HCT116 (cell line): Measurements from ENCODE around the gene CDK1. TPM values are rescaled to one million over a fixed set of nuclear protein-coding genes. Genes with fewer than 3 reads are reported as not detected.

ENCODE experiments used
- ATAC-seq: fragments of 200-7000 bp; cut with Tn5 transposase; 2 replicates; pipeline ENCODE4 v1.9.1; 2020; ENCODE audit warnings: mild to moderate bottlenecking, moderate library complexity
- BruUV-seq: library from RNA; stranded (reverse); fragments of 400-500 nt; replicated peaks from 2 replicates; lab custom pipeline; 2021; lab: Mats Ljungman, UMichigan
- CTCF ChIA-PET: fragments of 300-600 bp; sonication (Branson Sonifier 250); formaldehyde crosslinking; loops from one replicate; lab custom pipeline; 2021; ENCODE audit warnings: antibody characterized with exemption; lab: Charles Lee
- POLR2A ChIA-PET: fragments of 300-600, 350-600 bp; sonication (Branson Sonifier 250); formaldehyde crosslinking; loops from one replicate; lab custom pipeline; 2021; ENCODE audit warnings: antibody characterized with exemption; lab: Charles Lee
- RAD21 ChIA-PET, 2 experiments: fragments of 300-600 bp; sonication (Branson Sonifier 250); formaldehyde crosslinking; loops; one replicate each; lab custom pipeline; 2023; ENCODE audit warnings: low total read pairs in 2 of 2; ENCODE audit not compliant: uncharacterized antibody in 2 of 2, unreplicated experiment in 2 of 2, low non-redundant PET in 1 of 2; lab: Charles Lee
- DNase-seq: peaks from one replicate; pipeline ENCODE4 v3.0.0-alpha.2; 2010; ENCODE audit warnings: low read depth, low spot score
- H2AFZ ChIP-seq: fragments of 200-600 bp; shearing (Covaris generic), sonication (generic); 2 replicates; pipeline ENCODE4 v1.6.1; 2017; ENCODE audit warnings: low read depth, mixed run types, mixed read lengths, antibody characterized with exemption, low read length; ENCODE audit not compliant: poor library complexity, severe bottlenecking
- H3K27ac ChIP-seq: 2 replicates; pipeline ENCODE4 v1.5.1; 2012; ENCODE audit warnings: low read depth, low read length
- H3K27me3 ChIP-seq: fragments of 200-600 bp; sonication (generic); 2 replicates; pipeline ENCODE4 v1.6.1; 2016; ENCODE audit warnings: mixed run types, low read length, mixed read lengths; ENCODE audit not compliant: insufficient read depth
- H3K36me3 ChIP-seq, 2 experiments: fragments of 200-500 bp in 1 of 2; fragments of 200-600 bp in 1 of 2; sonication (Bioruptor generic) in 1 of 2; sonication (generic) in 1 of 2; 2 replicates each; pipeline versions ENCODE4 v1.5.1 to v1.6.1; 2014 to 2016; ENCODE audit warnings: low read length in 2 of 2, inconsistent platforms in 1 of 2, mixed read lengths in 1 of 2, mixed run types in 1 of 2; ENCODE audit not compliant: insufficient read depth in 2 of 2, control insufficient read depth in 1 of 2
- H3K4me1 ChIP-seq, 2 experiments: fragments of 200-600 bp in 1 of 2; sonication (generic) in 1 of 2; 2 replicates each; pipeline versions ENCODE4 v1.5.1 to v1.6.1; 2012 to 2017; ENCODE audit warnings: low read length in 2 of 2, inconsistent platforms in 1 of 2, mild to moderate bottlenecking in 1 of 2, mixed read lengths in 1 of 2, mixed run types in 1 of 2, moderate library complexity in 1 of 2; ENCODE audit not compliant: insufficient read depth in 2 of 2, control insufficient read depth in 1 of 2
- H3K4me2 ChIP-seq: fragments of 200-600 bp; sonication (generic); 2 replicates; pipeline ENCODE4 v1.6.1; 2017; ENCODE audit warnings: mixed run types, low read length, mixed read lengths
- H3K4me3 ChIP-seq, 2 experiments: fragments of 200-600 bp in 1 of 2; sonication (generic) in 1 of 2; replicated peaks in 1 of 2; 2 replicates each; pipeline ENCODE4 v1.5.1; 2011 to 2016; ENCODE audit warnings: low read length in 2 of 2, control low read depth in 1 of 2, low read depth in 1 of 2, mild to moderate bottlenecking in 1 of 2, mixed read lengths in 1 of 2, mixed run types in 1 of 2
- H3K79me2 ChIP-seq: fragments of 200-600 bp; sonication (generic); 2 replicates; pipeline ENCODE4 v1.6.1; 2017; ENCODE audit warnings: mild to moderate bottlenecking, mixed run types, low read length, moderate library complexity, mixed read lengths; ENCODE audit not compliant: insufficient read depth
- H3K9ac ChIP-seq: fragments of 200-600 bp; sonication (generic); 2 replicates; pipeline ENCODE4 v1.6.1; 2016; ENCODE audit warnings: low read length, mixed read lengths
- H3K9me2 ChIP-seq: fragments of 200-600 bp; sonication (generic), shearing (Covaris generic); 2 replicates; pipeline ENCODE4 v1.6.1; 2017; ENCODE audit warnings: mixed run types, mild to moderate bottlenecking, moderate library complexity; ENCODE audit not compliant: insufficient read depth
- H3K9me3 ChIP-seq, 2 experiments: fragments of 200-500 bp in 1 of 2; fragments of 200-600 bp in 1 of 2; sonication (Bioruptor generic) in 1 of 2; sonication (generic) in 1 of 2; 2 replicates each; pipeline ENCODE4 v1.6.1; 2014 to 2017; ENCODE audit warnings: low read length in 2 of 2, mixed read lengths in 2 of 2, inconsistent platforms in 1 of 2, low read depth in 1 of 2, mild to moderate bottlenecking in 1 of 2, mixed run types in 1 of 2, moderate library complexity in 1 of 2; ENCODE audit not compliant: control insufficient read depth in 1 of 2, insufficient read depth in 1 of 2
- H4K20me1 ChIP-seq: fragments of 200-600 bp; sonication (generic), shearing (Covaris generic); 2 replicates; pipeline ENCODE4 v1.6.1; 2017; ENCODE audit warnings: mixed run types, mild to moderate bottlenecking, moderate library complexity; ENCODE audit not compliant: insufficient read depth
- CBX3 ChIP-seq: IDR thresholded peaks from 2 replicates; pipeline ENCODE4 v1.6.1; 2012; ENCODE audit warnings: low read depth
- CEBPB ChIP-seq: IDR thresholded peaks from 2 replicates; pipeline ENCODE4 v1.6.1; 2012; ENCODE audit warnings: low read depth
- EGR1 ChIP-seq: IDR thresholded peaks from 2 replicates; pipeline ENCODE4 v1.6.1; 2012; ENCODE audit warnings: low read depth
- EZH2 ChIP-seq: fragments of 200-600 bp; sonication (generic); IDR thresholded peaks from 2 replicates; pipeline ENCODE4 v1.6.1; 2017; ENCODE audit warnings: antibody characterized with exemption, mixed run types
- POLR2A ChIP-seq: IDR thresholded peaks from 2 replicates; pipeline ENCODE4 v1.7.0; 2011; ENCODE audit warnings: borderline replicate concordance; ENCODE audit not compliant: insufficient read depth, insufficient read length; ENCODE audit errors: extremely low read depth
- RAD21 ChIP-seq: IDR thresholded peaks from 2 replicates; pipeline ENCODE4 v1.6.1; 2012; ENCODE audit warnings: low read depth, mild to moderate bottlenecking
- SIN3A ChIP-seq: IDR thresholded peaks from 2 replicates; pipeline ENCODE4 v1.6.1; 2012; ENCODE audit warnings: low read depth
- TCF7L2 ChIP-seq: IDR thresholded peaks from 2 replicates; pipeline ENCODE4 v1.7.0; 2011; ENCODE audit warnings: borderline replicate concordance, inconsistent platforms; ENCODE audit not compliant: insufficient read depth, insufficient read length; ENCODE audit errors: extremely low read depth
- ZFX ChIP-seq: fragments of 450-650 bp; IDR thresholded peaks from 2 replicates; pipeline ENCODE4 v1.6.1; 2017
- intact Hi-C: fragments of 100-400 bp; cut with micrococcal nuclease; formaldehyde crosslinking; loops from 2 replicates; pipeline ENCODE4 v1.10.0; 2022
- total RNA-seq: library from RNA; stranded (reverse); gene quantifications from one replicate; pipeline ENCODE4 v1.2.1, GENCODE V29; 2021; ENCODE audit not compliant: unreplicated experiment

CDK1 gene
- total RNA-seq, 1 experiment from 2014 or later, result 104 TPM

DNA sequence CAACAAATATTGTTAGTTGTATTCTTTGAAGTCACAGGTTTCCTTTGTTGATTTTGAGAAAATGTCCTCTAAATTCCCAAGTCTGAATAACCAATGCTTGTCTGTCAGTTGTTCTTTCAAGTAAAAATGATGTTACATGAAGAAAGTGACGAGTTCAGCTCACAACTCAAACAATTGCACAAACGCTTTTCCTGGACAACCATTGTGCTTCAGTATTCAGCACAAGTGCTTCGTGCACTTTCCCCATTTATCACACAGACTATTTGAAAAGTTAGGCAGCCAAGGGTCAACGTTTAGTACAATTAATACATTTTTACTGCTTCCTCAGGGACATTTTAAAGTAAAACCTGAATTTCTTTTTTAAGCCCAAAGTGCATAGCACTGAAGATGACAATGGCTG is 44.5 kb downstream of the CDK1 start:
- H3K79me2 ChIP-seq, result no peaks in the 10 kb centered on the region
- intact Hi-C loops, result no loop called here
- POLR2A ChIA-PET, result no interaction called here
- H3K9me2 ChIP-seq, result no peaks in the 10 kb centered on the region
- no peak overlapping the region for H2AFZ ChIP-seq
- no peak for DNase-seq
- H3K27ac ChIP-seq, result no peak overlapping the region
- RAD21 ChIA-PET, result no interaction called here
- TF ChIP-seq ZFX, result no peak
- TF ChIP-seq RAD21, result no peak
- TF ChIP-seq EGR1, result no peak
- TF ChIP-seq SIN3A, result no peak
- no peak for TF ChIP-seq CEBPB
- no peaks in the 10 kb centered on the region for H3K4me1 ChIP-seq
- no peak for ATAC-seq
- no peak overlapping the region for H3K4me3 ChIP-seq
- H3K36me3 ChIP-seq, result no peaks in the 10 kb centered on the region
- no TSS peak for BruUV-seq
- CTCF ChIA-PET, result no interaction called here
- no peaks in the 10 kb centered on the region for H3K27me3 ChIP-seq
- H3K9me3 ChIP-seq, result no peaks in the 10 kb centered on the region
- H4K20me1 ChIP-seq, result no peaks in the 10 kb centered on the region
- H3K4me2 ChIP-seq, result no peak overlapping the region
- no peak overlapping the region for H3K9ac ChIP-seq

- CTCF ChIA-PET, result no interaction called here
- no peak for ATAC-seq
- no TSS peak for BruUV-seq
Measured at GRCh38 chr10:60823324-60823723, 45.0 kb downstream of the CDK1 start.

More at GRCh38 chr10:60823324-60823723, 45.0 kb downstream of the CDK1 start:
- H3K4me1 ChIP-seq, result no peaks in the 10 kb centered on the region
- no peak for DNase-seq
- TF ChIP-seq EZH2 (no peak), ZFX (no peak), RAD21 (no peak), TCF7L2 (no peak), CBX3 (no peak), POLR2A (no peak), CEBPB (no peak)
- TF ChIP-seq, all 23 proteins: peak for 0
- ChIA-PET RAD21 (no interaction called here), POLR2A (interaction anchor here (0.7 kb wide), 2 partner anchors 361 to 366 kb away, joined by 3 read pairs; no protein-coding TSS in a partner anchor)
- H3K4me2 ChIP-seq, result no peak overlapping the region
- no peaks in the 10 kb centered on the region for H4K20me1 ChIP-seq
- intact Hi-C loops, result no loop called here
- no peak overlapping the region for H2AFZ ChIP-seq
- H3K9me2 ChIP-seq, result no peaks in the 10 kb centered on the region
- no peak overlapping the region for H3K4me3 ChIP-seq
- H3K9me3 ChIP-seq, result no peaks in the 10 kb centered on the region
- no peaks in the 10 kb centered on the region for H3K79me2 ChIP-seq
- no peaks in the 10 kb centered on the region for H3K27me3 ChIP-seq
- no peak overlapping the region for H3K27ac ChIP-seq
- no peak overlapping the region for H3K9ac ChIP-seq
- no peaks in the 10 kb centered on the region for H3K36me3 ChIP-seq
